Tibial nerve (tissue), 4 donors: ENCODE data around the gene FOXK2.

Experiments
- CTCF ChIP-seq, 5 experiments: fragments of 200-600 bp in 3 of 5; fragments of 450-650 bp in 2 of 5; sonication (generic) in 3 of 5; IDR thresholded peaks; one replicate each; pipeline ENCODE4 v1.5.1; 2016 to 2019; ENCODE audit warnings: antibody characterized with exemption in 5 of 5, mild to moderate bottlenecking in 3 of 5, moderate library complexity in 2 of 5
- EP300 ChIP-seq, 2 donors: sonication (generic); formaldehyde crosslinking; IDR thresholded peaks; one replicate each; pipeline ENCODE4 v1.6.1; 2017; ENCODE audit warnings: antibody characterized with exemption in 2 of 2, mild to moderate bottlenecking in 1 of 2
- POLR2A ChIP-seq, 2 donors: fragments of 450-650 bp; IDR thresholded peaks; one replicate each; pipeline ENCODE4 v1.6.1; 2017; ENCODE audit warnings: antibody characterized with exemption in 2 of 2, mild to moderate bottlenecking in 2 of 2, moderate library complexity in 2 of 2

- peak in 1 of 2 donors; percentile 54 for TF ChIP-seq EP300 (IDR thresholded peaks at IDR 0.05)
- no peak for TF ChIP-seq POLR2A (IDR thresholded peaks at IDR 0.05)
- TF ChIP-seq CTCF (IDR thresholded peaks at IDR 0.05): peak; percentile 67 to 80 (median 74)
These were observed 32.4 kb downstream of the FOXK2 start for GRCh38 chr17:82551779-82552457.
